ENCODE data around the gene TRPM5.

The TRPM5 gene

GRCh38 chr11:2419638-2420501 lies 24.4 kb downstream of the TRPM5 start:
- DNase-seq = peak; percentile 73

- DNase-seq = no peak
These were observed 25.5 kb downstream of the TRPM5 start for GRCh38 chr11:2418693-2419360.

- no peak for DNase-seq
These were observed 26.2 kb downstream of the TRPM5 start for GRCh38 chr11:2417856-2418692.

- DNase-seq = no peak
These were observed 27.5 kb downstream of the TRPM5 start for GRCh38 chr11:2416765-2417164.

GRCh38 chr11:2415601-2416380 lies 28.5 kb downstream of the TRPM5 start:
- DNase-seq = no peak

- DNase-seq = no peak
These were observed 29.1 kb downstream of the TRPM5 start for GRCh38 chr11:2415171-2415570.

- no peak for DNase-seq
These were observed 29.7 kb downstream of the TRPM5 start for GRCh38 chr11:2414616-2415015.

- DNase-seq = no peak
These were observed 30.4 kb downstream of the TRPM5 start for GRCh38 chr11:2413742-2414579.

GRCh38 chr11:2412323-2412722 lies 32.0 kb downstream of the TRPM5 start:
- no peak for DNase-seq

GRCh38 chr11:2411446-2412305 lies 32.6 kb downstream of the TRPM5 start:
- DNase-seq = no peak

- no peak for DNase-seq
These were observed 33.7 kb downstream of the TRPM5 start for GRCh38 chr11:2410616-2411015.

GRCh38 chr11:2409611-2410468 lies 34.5 kb downstream of the TRPM5 start:
- no peak for DNase-seq

GRCh38 chr11:2409126-2409525 lies 35.2 kb downstream of the TRPM5 start:
- no peak for DNase-seq

- DNase-seq = no peak
These were observed 35.6 kb downstream of the TRPM5 start for GRCh38 chr11:2408671-2409070.

GRCh38 chr11:2406878-2407410 lies 37.4 kb downstream of the TRPM5 start:
- DNase-seq = no peak

- no peak for DNase-seq
These were observed 37.9 kb downstream of the TRPM5 start for GRCh38 chr11:2406451-2406850.

- no peak for DNase-seq
These were observed 39.5 kb downstream of the TRPM5 start for GRCh38 chr11:2404735-2405196.

GRCh38 chr11:2402890-2403645 lies 41.2 kb downstream of the TRPM5 start:
- DNase-seq = no peak
